WERI-Rb-1 (cell line): ENCODE data around the gene KCNC1.

Source experiments
- DNase-seq: peaks from one replicate; pipeline ENCODE4 v3.0.0-alpha.2; 2020
- H3K27ac ChIP-seq: fragments of 250-450 bp; sonication (Bioruptor Pico); 2 replicates; pipeline ENCODE4 v1.5.1; 2020; ENCODE audit warnings: mild to moderate bottlenecking, moderate library complexity
- H3K27me3 ChIP-seq: fragments of 250-450 bp; sonication (Bioruptor Pico); 2 replicates; pipeline ENCODE4 v1.5.1; 2021; ENCODE audit warnings: mild to moderate bottlenecking, low read depth, moderate library complexity; ENCODE audit not compliant: insufficient read depth, severe bottlenecking
- H3K36me3 ChIP-seq: fragments of 250-450 bp; sonication (Bioruptor Pico); 2 replicates; pipeline ENCODE4 v1.5.1; 2020; ENCODE audit warnings: mild to moderate bottlenecking, moderate library complexity
- H3K4me3 ChIP-seq: 2 replicates; pipeline ENCODE4 v1.5.1; 2011; ENCODE audit warnings: low read depth, mild to moderate bottlenecking, control low read depth, low read length
- H3K9me3 ChIP-seq: fragments of 250-450 bp; sonication (Bioruptor Pico); 2 replicates; pipeline ENCODE4 v1.5.1; 2021; ENCODE audit warnings: mild to moderate bottlenecking, moderate library complexity; ENCODE audit not compliant: severe bottlenecking
- CTCF ChIP-seq: IDR thresholded peaks from 2 replicates; pipeline ENCODE4 v1.5.1; 2011; ENCODE audit warnings: low read depth, mild to moderate bottlenecking, control low read depth, inconsistent platforms, low read length

KCNC1 gene

GRCh38 chr11:17718015-17718414, 16.6 kb upstream of the KCNC1 start:
- H3K27me3 ChIP-seq, result no peaks in the 10 kb centered on the region
- no peaks in the 10 kb centered on the region for H3K9me3 ChIP-seq
- no peaks in the 10 kb centered on the region for H3K36me3 ChIP-seq
- DNase-seq, result no peak
- TF ChIP-seq CTCF, result no peak
- no peak overlapping the region for H3K4me3 ChIP-seq
- H3K27ac ChIP-seq, result no peak overlapping the region

- no peak for DNase-seq
- no peak overlapping the region for H3K4me3 ChIP-seq
- no peaks in the 10 kb centered on the region for H3K36me3 ChIP-seq
- H3K9me3 ChIP-seq, result no peaks in the 10 kb centered on the region
- H3K27me3 ChIP-seq, result no peaks in the 10 kb centered on the region
- no peak overlapping the region for H3K27ac ChIP-seq
- no peak for TF ChIP-seq CTCF
These were observed 16.0 kb upstream of the KCNC1 start for GRCh38 chr11:17718510-17718962.

DNA sequence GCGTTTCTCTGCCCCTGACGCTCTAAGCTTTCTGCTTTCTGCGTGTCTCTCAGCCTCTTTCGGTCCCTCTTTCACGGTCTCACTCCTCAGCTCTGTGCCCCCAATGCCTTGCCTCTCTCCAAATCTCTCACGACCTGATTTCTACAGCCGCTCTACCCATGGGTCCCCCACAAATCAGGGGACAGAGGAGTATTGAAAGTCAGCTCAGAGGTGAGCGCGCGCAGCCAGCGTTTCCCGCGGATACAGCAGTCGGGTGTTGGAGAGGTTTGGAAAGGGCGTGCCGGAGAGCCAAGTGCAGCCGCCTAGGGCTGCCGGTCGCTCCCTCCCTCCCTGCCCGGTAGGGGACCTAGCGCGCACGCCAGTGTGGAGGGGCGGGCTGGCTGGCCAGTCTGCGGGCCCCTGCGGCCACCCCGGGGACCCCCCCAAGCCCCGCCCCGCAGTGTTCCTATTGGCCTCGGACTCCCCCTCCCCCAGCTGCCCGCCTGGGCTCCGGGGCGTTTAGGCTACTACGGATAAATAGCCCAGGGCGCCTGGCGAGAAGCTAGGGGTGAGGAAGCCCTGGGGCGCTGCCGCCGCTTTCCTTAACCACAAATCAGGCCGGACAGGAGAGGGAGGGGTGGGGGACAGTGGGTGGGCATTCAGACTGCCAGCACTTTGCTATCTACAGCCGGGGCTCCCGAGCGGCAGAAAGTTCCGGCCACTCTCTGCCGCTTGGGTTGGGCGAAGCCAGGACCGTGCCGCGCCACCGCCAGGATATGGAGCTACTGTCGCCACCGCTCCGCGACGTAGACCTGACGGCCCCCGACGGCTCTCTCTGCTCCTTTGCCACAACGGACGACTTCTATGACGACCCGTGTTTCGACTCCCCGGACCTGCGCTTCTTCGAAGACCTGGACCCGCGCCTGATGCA, 15.3 kb upstream of the KCNC1 start, which contains the start of gene MYOD1:
Gene MYOD1, plus strand, starts transcription at position 544 of the 910 bp plus-strand sequence. Its CDS starts 212 bp downstream, at position 756.
- Histone ChIP-seq H3K4me3 (peak within 1 kb of the TSS; percentile 61), H3K27me3 (no peaks in the 10 kb centered on the region), H3K9me3 (no peaks in the 10 kb centered on the region), H3K36me3 (no peaks in the 10 kb centered on the region), H3K27ac (peak within 1 kb of the TSS; percentile 70)
- no peak for TF ChIP-seq CTCF
- DNase-seq, result no peak

DNA sequence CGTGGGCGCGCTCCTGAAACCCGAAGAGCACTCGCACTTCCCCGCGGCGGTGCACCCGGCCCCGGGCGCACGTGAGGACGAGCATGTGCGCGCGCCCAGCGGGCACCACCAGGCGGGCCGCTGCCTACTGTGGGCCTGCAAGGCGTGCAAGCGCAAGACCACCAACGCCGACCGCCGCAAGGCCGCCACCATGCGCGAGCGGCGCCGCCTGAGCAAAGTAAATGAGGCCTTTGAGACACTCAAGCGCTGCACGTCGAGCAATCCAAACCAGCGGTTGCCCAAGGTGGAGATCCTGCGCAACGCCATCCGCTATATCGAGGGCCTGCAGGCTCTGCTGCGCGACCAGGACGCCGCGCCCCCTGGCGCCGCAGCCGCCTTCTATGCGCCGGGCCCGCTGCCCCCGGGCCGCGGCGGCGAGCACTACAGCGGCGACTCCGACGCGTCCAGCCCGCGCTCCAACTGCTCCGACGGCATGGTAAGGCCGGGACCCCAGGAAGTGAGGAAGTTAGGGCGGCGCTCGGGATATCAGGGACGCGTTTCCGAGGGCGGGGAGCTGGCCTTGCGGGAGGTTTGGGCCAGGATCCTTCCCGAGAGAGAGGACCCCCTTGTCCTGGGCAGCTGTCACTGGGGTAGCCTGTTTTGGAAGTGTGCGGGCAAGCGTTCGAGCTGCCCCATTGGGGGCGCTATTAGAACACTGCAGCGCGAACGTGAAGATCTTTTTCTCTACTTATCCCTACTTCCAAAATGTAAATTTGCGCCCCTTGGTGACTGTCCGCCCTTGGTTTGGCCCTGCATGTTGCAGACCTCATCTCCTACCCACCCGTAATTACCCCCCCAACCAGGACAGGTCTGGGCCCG, 14.4 kb upstream of the KCNC1 start:
- DNase-seq, result peak; percentile 61
- TF ChIP-seq CTCF, result peak; percentile 66
- Histone ChIP-seq H3K4me3 (peak overlapping the region; percentile 61), H3K27ac (peak overlapping the region; percentile 70), H3K27me3 (no peaks in the 10 kb centered on the region), H3K36me3 (no peaks in the 10 kb centered on the region), H3K9me3 (no peaks in the 10 kb centered on the region)

GRCh38 chr11:17720796-17721171, 13.8 kb upstream of the KCNC1 start:
- peak; percentile 33; the same call in 1 of the 2 replicates for TF ChIP-seq CTCF
- DNase-seq, result peak; percentile 85
- no peaks in the 10 kb centered on the region for H3K9me3 ChIP-seq
- peak overlapping the region; percentile 70 for H3K27ac ChIP-seq
- H3K27me3 ChIP-seq, result no peaks in the 10 kb centered on the region
- no peaks in the 10 kb centered on the region for H3K36me3 ChIP-seq
- H3K4me3 ChIP-seq, result peak overlapping the region; percentile 61
